Measurements from ENCODE around the gene PSPN.
"Not testable (repeated sequence)": the region's sequence is repeated elsewhere in the genome, so short reads cannot be mapped to it uniquely, and the experiment has no call there.

The PSPN gene

DNA sequence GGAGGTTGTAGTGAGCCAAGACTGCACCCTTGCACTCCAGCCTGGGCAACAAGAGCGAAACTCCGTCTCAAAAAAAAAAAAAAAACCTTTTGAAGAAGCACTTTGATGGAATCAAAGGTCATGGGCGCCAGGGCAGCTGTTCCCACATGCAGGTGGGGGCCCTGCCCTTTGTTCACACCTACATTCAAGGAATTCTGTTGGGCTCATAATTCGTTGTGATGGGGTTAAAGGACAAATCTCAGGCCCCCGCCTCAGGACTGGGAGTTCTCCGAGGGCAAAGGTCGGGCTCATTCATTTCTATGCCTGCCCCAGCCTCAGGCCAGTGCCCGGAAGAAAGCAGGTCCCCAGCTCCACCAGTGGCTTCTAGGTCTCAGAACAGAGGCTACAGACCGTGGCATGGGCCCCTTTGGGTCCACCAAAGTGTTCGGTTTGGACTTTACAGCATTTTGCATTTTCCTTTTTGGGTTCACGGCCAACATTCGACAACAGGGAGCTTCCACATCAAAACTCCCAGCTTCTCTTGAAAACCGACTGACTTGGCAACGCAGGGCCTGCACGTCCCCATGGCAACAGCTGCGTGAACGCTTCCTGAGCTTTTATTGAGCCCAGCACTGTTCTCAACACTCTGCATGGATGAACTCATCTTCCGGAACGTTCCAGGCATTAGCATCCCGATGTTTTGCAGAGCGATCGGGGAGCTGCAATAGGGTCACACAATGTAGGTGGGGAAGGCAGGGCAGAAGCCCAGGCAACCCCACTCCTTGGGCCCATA lies 27.3 kb upstream of the PSPN start:
- no peak for DNase-seq (ENCODE audit: low spot score)

DNA sequence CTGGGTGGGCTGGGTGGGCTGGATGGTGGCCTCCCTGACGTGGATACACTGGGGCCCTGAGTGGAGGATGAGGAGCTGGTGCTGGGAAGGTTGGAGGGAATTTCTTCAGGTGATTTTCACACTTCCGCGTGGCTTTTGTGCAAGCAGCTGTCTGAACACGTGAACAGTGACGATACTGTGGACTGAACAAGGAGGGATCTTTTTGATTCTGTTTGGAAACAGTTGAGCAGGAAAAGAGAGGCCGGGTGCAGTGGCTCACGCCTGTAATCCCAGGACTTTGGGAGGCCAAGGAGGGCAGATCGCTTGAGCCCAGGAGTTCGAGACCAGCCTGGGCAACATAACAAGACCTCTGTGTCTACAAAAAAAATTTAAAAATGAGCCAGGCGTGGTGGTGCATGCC lies 26.3 kb upstream of the PSPN start:
- no peak for DNase-seq (ENCODE audit: low spot score)

DNA sequence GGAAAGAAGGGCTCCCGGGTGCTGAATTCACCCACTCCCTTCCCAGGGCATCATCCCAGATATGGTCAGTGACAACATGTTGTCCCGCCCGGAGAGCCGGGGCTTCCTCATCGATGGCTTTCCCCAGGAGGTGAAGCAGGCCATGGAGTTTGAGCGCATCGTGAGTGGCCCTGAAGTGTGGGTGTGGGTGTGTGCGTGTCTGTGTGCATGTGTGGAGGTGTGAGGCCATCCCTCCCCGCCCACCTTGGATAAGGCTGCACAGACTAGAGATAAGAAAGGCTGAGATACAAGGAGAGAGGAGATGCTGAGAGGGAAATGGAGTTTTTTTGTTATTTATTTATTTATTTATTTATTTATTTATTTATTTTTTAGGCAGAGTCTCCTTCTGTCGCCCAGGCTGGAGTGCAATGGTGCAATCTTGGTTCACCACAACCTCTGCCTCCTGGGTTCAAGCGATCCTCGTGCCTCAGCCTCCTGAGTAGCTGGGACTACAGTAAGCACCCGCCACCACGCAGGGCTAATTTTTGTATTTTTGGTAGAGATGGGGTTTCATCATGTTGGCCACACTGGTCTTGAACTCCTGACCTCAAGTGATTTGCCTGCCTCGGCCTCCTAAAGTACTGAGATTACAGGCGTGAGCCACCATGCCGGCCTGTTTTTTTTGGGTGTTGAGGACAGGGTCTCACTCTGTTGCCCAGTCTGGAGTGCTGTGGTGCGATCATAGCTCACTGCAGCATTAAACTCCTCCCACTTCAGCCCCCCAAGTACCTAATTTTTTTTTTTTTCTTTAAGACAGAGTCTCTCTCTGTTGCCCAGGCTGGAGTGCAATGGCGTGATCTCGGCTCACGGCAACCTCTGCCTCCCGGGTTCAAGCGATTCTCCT lies 24.6 kb upstream of the PSPN start:
- not testable (repeated sequence) for DNase-seq (ENCODE audit: low spot score)

DNA sequence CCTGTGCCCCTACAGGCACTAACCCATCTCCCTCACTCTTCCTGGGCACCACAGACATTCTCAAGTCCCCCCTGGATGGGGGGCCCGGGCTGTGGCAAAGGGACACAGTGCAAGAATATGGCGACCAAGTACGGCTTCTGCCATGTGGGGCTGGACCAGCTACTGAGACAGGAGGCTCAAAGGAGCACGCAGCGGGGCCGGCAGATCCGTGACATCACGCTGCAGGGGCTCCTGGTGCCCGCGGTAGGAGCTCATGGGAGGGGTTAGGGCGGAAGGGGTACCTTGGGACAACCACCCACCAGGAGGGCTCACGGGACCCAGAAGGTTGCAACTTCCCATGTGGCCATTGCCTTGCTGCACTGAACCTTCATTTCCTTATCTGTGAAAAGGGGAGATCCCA lies 20.6 kb upstream of the PSPN start:
- DNase-seq (ENCODE audit: low spot score) = no peak

DNA sequence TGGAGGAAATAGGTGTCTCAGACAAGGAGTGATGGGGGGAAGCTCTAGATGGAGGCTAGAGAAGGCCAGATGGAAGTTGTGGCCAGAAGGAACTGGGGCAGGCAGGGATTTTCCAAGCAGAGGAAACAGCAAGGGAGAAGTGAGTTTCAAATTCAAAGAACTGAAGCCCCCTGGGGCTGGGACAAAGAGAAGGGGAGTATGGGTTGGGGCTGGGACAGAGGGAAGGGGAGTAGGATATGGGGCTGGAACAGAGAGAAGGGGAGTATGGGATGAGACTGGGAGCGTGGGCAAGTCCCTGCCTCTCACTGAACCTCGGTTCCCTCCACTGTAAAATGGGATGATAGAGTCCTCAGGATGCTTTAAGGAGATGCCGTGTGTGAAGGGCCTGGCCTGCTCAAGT lies 19.1 kb upstream of the PSPN start:
- no peak for DNase-seq (ENCODE audit: low spot score)

DNA sequence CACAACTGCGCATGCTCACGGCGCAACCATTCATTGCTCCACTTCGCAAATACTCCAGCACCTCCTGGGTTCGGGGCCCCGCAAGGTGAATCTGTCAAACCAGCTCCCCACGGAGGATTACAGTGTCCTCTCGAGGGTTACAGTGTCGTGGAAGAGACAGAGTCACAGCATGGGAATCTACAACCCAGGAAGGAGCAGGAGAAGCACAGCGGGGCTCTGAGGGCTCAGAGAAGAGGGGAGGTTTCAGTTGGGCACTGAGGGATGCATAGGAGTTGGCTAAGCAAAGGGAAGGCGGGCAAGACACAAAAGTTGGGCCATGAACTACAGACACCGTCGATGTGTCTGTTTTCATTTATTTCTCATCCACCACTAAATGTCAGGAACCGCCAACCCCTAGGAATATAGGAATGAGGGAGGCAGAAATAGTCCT lies 18.3 kb upstream of the PSPN start:
- DNase-seq (ENCODE audit: low spot score) = peak; percentile 78

DNA sequence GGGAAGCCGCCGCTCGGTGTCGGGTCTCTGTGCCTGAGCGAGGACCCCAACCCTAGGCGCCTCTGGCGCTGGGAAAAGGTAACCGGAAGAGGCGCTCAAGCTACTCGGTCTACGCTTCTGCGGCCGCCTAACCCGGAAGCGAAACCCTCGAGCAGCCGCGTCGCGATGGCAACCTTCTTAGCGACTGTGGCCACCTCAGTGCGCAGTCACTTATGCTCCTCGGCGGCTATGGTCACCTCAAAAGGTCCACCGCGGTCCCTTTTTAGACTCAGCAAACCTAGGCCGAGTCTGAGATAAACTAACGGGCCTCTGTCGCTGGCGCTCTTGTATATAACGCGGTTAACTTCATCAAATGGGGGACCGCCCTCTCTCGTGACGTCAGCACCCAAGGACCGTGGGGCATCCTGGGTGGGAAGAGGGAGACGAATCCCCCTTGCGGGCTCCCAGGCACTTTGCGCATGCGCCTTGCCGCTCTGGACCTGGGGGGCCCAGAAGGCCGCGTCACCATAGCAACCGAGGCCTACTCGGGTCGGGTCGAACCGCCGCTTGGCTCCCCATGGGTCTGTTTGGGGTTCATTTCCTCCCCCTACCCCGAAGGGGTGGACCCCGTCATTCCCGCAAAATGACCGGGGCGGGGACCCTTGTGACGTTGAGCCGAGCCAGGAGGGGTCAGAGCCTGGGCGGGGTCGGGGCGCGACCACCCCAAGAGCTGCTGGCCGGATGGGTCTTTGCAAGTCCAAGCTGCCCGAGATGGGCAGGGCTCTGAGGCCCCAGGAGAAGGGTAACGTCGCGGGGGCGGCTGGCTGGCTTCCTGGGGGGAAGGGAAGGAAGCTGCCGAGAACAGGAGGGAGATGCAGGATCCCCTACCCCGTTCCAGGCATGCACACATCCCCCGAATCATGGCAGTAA lies 17.6 kb upstream of the PSPN start, which contains the start of gene GTF2F1:
GTF2F1 (minus strand) TSS at position 91 of the 909 bp plus-strand sequence. CDS start 169 bp downstream, outside the sequence.
- DNase-seq (ENCODE audit: low spot score) = peak; percentile 94

DNA sequence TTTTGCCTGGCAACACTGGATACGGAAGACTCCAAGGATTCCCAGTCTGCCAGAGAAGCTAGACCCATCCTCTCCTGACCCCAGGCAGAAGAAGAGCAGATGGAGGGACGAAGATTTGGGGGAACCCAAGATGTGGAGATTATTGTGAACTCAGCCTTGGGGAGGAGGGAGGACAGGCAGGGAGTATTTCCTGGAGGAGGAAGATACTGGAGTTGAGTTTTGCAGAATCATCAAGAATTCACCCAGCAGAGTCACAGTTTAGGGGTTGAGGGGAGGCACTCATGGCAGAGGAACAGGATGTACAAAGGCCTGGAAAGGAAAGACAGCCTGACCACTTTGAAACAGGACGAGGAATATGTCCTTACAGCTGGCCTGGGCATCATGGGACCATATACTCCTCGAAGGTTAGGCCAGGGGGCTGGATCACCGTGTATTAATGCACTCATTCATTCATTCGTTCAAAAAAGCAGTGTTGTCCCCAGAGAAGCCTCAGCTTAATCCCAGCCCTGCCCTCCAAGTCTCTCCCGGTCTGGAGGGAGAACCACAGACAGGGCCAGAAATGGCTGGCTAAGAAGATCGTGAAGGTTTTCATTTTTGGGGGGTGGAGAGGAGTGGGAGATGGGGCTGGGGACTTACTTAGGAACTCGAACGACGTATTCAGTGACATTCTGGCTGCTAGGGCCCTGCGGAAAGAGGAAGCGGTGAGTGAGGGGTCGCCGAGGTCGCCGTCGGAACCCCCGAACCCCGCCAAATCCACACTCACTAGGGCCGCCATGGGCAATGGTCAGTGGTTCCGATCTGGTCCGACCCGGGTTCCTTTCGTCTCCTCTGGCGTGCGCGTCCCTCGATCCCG lies 16.7 kb upstream of the PSPN start:
- DNase-seq (ENCODE audit: low spot score) = no peak

DNA sequence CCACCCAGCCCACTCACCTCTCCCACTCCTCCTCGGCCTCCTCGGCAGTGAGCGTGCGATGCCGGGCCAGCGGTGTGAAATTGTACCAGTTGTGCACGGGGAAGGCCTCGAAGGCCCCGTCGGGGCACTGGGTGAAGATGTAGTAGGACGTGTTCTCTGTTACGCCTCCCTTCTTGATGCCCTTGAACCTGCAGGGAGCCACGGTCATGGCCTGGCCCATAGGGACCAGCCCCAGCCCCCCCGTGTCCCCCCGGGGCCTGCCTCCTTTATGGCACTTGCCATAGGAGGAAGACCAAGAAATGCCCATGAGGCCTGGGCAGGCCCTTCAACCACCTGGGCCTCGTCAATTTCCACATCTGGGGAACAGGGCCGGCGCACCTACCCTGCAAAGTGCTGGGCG lies 11.6 kb upstream of the PSPN start:
- DNase-seq (ENCODE audit: low spot score) = no peak

DNA sequence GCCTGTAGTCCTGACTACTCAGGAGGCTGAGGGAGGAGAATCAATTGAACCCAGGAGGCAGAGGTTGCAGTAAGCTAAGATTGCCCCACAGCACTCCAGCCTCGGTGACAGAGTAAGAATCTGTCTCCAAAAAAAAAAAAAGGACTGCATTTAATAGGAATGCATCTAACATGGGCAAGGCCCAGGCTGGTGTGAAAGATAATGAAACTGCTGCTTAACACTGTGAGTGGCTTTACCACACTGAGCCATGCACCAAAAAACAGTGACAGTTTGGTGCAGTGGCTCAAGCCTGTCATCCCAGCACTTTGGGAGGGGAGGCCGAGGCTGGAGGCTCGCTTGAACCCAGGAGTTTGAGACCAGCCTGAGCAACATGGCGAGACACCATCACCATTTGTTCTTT lies 8.6 kb upstream of the PSPN start:
- no peak for DNase-seq (ENCODE audit: low spot score)

DNA sequence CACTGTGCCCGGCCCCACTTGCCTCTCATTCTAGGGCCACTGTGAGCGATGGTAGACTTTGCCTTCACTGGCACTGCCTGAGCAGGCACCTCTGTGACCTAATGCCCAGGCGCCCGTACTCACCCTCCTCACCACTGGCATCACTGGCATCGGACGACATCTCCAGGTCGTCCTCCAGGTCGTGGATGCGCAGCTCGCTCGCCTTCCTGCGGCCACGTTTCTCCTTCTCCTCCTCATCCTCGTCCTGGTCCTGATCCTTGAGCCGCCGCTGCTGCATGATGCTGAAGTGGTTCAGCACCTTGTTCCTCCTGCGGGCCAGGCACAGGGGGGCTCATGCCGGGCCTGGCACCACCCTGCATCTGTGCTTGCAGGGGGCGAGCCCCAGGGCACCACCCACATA lies 7.5 kb upstream of the PSPN start:
- DNase-seq (ENCODE audit: low spot score) = no peak

DNA sequence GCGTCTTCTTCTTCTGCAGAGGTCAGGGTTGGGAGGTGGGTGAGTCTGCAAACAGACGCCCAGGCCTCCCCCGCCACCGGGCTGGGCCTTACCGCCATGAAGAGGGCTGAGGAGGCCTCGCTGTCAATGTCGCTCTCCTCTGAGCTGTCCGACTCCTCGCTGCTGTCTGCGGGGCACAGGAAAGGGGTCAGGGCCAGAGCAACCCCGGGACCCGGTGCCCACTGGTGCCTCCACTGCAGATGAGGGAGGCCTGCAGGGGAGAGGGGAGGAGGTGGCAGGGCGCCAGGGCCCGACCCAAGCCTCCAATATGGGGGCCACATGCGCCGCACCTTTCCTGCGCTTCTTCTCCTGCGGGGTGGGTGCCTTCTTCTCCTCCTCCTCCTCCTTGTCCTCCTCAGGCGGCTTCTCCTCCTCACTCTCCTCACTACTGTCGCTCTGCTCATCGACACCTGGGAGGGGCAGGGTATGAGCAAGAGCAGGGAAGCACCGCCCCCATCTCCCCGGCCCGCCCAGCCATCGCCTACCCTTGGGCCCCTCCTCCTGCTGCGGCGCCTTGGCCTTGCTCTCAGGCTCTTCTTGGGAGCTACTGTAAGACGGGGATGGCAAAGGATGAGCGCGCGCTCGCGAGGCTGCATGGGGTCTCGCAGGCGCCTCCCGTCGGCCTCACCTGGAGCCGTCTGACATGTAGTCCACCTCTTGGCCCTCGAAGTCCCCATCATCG lies 5.5 kb upstream of the PSPN start:
- DNase-seq (ENCODE audit: low spot score) = no peak

DNA sequence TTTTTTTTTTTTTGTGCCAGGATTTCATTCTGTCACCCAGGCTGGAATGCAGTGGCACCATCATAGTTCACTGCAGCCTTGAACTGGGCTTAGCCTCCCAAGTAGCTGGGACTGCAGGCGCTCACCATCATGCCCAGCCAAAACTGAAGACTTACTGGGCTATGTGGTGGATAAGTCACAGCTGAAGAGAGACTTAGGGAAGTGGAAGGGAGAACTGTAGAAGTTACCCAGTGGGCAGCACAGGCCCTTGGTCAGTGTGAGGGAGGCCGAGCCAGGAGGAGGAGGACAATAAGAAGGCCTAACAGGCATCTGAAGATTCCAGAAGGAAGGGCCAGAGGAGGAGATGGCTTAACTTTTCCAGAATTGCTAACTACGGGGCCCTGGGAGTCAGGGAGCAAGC lies 4.0 kb upstream of the PSPN start:
- DNase-seq (ENCODE audit: low spot score) = no peak

DNA sequence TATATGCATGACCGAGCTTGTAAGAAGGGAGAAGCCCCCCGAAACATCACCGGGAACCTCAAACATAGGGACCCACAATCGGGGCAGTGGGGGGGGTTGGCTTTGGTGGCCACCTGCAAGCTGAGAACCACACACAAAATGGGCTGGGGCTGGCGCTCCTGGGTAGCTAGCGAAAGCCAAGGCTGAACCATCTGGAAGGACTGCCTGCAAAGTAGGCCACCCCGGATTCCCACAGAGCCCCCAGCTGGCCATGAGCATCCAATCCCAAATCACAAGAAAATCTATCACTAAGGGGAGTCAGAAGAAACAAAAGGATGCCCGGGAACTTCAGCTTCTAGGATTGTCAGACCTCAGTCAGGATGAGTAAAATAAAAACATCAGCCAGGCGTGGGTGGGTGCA lies 2.8 kb upstream of the PSPN start:
- no peak for DNase-seq (ENCODE audit: low spot score)

DNA sequence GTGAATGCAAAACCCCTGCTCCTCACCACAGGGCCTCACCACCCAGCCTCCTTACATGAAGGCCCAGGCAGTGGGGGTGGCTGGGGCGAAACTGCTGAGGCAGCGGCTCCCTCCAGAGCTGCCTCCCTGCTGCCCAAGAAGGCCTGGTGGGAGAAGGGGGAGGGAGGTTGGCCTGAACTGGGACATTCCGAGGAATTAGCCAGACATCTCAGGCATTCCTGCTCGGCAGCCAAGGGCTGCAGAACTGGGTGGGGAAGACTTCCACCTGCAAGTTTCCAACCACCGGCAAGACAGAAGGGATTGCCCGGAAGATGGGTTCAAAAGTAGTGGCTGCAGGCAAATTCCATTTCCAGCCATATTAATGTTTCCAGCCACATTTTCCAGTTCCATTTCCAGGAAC lies 2.3 kb upstream of the PSPN start:
- no peak for DNase-seq (ENCODE audit: low spot score)

DNA sequence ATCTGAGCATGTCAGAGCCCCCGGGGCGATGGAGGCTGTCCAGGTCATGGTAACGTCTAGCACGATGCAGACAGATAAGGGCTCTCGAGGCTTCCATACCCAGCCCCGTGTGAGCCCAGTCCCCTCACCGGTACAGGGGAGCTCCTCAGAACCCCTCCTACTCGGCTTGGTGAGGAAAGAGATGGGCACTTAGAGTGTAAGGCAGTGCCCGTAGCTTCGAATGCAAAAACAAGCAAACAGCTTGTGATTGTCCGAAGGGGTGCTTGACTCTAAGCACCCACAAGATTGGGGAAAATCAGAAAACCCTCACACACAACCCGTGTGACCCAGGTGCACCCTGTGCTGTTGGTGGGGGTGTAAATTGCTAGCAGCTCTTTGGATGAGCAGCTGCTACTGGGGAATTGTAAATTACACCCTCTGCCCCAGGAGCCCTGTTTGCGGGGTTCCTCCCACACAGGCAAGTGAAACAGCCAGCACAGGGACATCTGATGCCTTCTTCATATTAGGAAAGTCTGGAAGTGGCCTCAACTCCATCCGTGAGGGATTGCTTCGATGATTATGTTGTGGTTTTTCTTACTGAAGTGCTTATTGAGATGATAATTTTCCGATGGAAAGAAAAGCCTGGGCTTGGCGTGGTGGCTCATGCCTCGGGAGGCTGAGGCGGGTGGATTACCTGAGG lies 918 bp upstream of the PSPN start:
- DNase-seq (ENCODE audit: low spot score) = no peak

DNA sequence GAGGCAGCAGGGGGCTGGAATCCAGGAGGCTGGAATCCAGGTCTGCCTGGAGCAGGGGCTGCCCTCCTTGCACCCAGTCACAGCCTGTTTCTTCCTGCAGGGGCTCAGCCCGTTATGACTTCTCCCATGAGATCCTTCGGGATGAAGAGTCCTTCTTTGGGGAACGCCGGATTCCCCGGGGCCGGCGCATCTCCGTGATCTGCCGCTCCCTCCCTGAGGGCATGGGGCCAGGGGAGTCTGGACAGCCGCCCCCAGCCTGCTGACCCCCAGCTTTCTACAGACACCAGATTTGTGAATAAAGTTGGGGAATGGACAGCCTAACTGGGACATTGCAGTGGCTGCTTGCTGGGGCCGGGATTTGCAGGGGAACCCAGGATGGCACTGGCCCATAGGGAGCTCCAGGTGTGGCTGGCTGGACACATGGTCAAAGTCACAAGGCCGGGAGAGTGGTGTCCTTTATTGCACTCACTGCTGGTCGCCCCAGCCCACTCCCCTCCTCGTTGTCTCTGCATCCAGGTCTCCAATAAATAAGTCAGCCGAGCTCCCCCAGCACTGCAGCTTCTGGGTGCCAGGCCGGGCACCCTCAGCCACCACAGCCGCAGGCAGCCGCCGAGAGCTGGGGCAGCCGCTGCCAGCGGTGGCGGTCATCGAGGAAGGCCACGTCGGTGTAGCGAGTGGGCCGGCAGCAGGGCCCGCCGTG lies 872 bp downstream of the PSPN start:
- DNase-seq (ENCODE audit: low spot score) = no peak

DNA sequence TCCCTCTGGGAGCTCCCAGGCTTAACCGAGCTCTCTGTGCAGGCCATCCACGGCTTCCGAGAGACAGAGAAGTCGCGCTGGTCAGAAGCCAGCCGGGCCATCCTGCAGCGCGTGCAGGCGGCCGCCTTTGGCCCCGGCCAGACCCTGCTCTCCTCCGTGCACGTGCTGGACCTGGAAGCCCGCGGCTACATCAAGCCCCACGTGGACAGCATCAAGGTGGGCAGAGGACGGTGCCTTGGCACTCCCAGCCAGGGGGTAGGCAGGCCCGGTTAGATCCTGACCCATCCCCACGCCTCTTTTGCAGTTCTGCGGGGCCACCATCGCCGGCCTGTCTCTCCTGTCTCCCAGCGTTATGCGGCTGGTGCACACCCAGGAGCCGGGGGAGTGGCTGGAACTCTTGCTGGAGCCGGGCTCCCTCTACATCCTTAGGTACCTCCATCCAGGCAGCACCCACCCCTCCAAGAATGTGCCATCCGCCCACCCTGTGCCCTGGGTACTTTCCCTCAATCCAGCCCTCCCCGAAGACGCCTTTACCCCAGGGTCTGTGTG lies 1.5 kb downstream of the PSPN start:
- no peak for DNase-seq (ENCODE audit: low spot score)

DNA sequence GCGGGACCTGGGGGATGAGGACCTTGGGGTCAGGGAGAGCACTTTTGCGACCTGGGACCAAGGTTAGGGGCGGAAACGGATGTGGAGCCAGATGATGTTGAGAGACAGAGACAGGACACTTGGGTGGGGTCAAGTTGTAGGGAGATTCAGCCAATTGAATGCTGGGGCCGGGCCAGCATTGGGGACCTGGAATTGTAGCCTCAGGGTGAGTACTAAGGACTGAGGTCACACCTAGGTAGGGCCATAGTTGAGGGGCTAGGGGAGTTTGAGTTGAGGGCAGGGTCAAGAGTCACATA lies 2.0 kb downstream of the PSPN start:
- DNase-seq (ENCODE audit: low spot score) = no peak
